Measurements from ENCODE around the gene TINCR. TPM values are rescaled to one million over a fixed set of nuclear protein-coding genes. Genes with fewer than 3 reads are reported as not detected.

The TINCR gene
- total and polyA plus RNA-seq, 2 donors: 0.19 to 0.71 TPM

- Histone ChIP-seq H3K4me3 (ENCODE audit: low read length in 2 of 2) (no peak overlapping the region), H3K36me3 (ENCODE audit: control insufficient read depth in 2 of 2, insufficient read depth in 2 of 2, low read length in 1 of 2) (peaks cover 85 to 93% of the 10 kb centered on the region in 2 donors), H3K27me3 (ENCODE audit: control insufficient read depth in 2 of 2, insufficient read depth in 1 of 2, low read length in 1 of 2) (no peaks in the 10 kb centered on the region), H3K27ac (ENCODE audit: low read depth in 1 of 2, low read length in 1 of 2) (no peak overlapping the region), H3K4me1 (ENCODE audit: control insufficient read depth in 2 of 2, insufficient read depth in 2 of 2, low read length in 2 of 2) (no peaks in the 10 kb centered on the region), H3K9me3 (ENCODE audit: control insufficient read depth in 2 of 2, insufficient read depth in 1 of 2, low read length in 1 of 2) (no peaks in the 10 kb centered on the region)
- 98% methylated on average over 3 of the region's 3 CpGs for WGBS
- no peak for DNase-seq (ENCODE audit: low read depth in 6 of 9, low spot score in 9 of 9)
These were observed 37.6 kb upstream of the TINCR start for GRCh38 chr19:5605362-5605761.

DNA sequence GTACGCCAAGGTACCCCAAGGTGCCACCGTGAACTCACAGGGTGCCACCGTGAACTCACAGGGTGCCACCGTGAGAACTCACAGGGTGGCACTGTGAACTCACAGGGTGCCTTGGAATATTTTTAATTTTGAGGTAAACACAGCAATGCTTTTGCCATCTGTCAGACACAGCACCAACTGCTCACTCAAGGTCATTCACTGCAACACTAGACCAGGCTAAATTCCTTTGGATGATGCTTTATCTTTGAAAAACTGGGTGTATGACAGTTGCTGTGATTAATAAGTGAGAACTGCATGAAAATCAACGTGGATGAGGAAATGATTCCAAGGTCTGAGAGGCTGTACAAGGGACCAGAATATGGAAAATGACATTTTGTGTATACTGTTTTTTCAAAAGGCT lies 35.9 kb upstream of the TINCR start:
- H3K4me3 ChIP-seq (ENCODE audit: low read length in 2 of 2): no peak overlapping the region

DNA sequence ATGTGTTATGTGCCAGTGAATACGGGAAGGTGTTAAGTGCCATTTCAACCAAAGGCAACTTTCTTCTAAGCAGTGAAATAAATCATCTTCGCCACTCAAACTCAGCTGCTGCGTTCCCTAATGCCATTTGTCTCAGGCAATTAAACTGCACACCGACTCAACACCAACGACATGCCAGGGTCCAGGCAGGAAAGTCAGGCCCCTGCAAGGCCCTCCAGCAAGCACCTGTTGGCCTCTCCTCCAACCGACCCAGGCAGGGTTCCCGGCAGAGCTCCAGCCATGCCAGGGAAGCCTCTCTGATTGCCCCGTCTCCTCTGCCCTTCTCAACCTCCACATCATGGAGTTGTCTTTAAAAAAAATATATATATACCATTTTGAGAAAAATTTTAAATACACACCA lies 33.0 kb upstream of the TINCR start:
- H3K4me3 ChIP-seq (ENCODE audit: low read length in 2 of 2): no peak overlapping the region
- H3K27ac ChIP-seq (ENCODE audit: low read depth in 1 of 2, low read length in 1 of 2): no peak overlapping the region
- H3K9me3 ChIP-seq (ENCODE audit: control insufficient read depth in 2 of 2, insufficient read depth in 1 of 2, low read length in 1 of 2): no peaks in the 10 kb centered on the region
- H3K36me3 ChIP-seq (ENCODE audit: control insufficient read depth in 2 of 2, insufficient read depth in 2 of 2, low read length in 1 of 2): peaks cover 92 to 93% of the 10 kb centered on the region in 2 donors
- peaks cover 0 to under 1% of the 10 kb centered on the region in 2 donors for H3K4me1 ChIP-seq (ENCODE audit: control insufficient read depth in 2 of 2, insufficient read depth in 2 of 2, low read length in 2 of 2)
- WGBS: 98% methylated on average over 8 of the region's 8 CpGs
- DNase-seq (ENCODE audit: low read depth in 6 of 9, low spot score in 9 of 9): no peak
- H3K27me3 ChIP-seq (ENCODE audit: control insufficient read depth in 2 of 2, insufficient read depth in 1 of 2, low read length in 1 of 2): no peaks in the 10 kb centered on the region

More for the DNA sequence above, 35.9 kb upstream of the TINCR start:
- peaks cover 89 to 93% of the 10 kb centered on the region in 2 donors for H3K36me3 ChIP-seq (ENCODE audit: control insufficient read depth in 2 of 2, insufficient read depth in 2 of 2, low read length in 1 of 2)
- no peaks in the 10 kb centered on the region for H3K27me3 ChIP-seq (ENCODE audit: control insufficient read depth in 2 of 2, insufficient read depth in 1 of 2, low read length in 1 of 2)
- H3K9me3 ChIP-seq (ENCODE audit: control insufficient read depth in 2 of 2, insufficient read depth in 1 of 2, low read length in 1 of 2): no peaks in the 10 kb centered on the region
- H3K4me1 ChIP-seq (ENCODE audit: control insufficient read depth in 2 of 2, insufficient read depth in 2 of 2, low read length in 2 of 2): no peaks in the 10 kb centered on the region
- H3K27ac ChIP-seq (ENCODE audit: low read depth in 1 of 2, low read length in 1 of 2): no peak overlapping the region
- 96% methylated on average over 5 of the region's 5 CpGs for WGBS
- no peak for DNase-seq (ENCODE audit: low read depth in 6 of 9, low spot score in 9 of 9)

GRCh38 chr19:5595745-5596144 lies 28.0 kb upstream of the TINCR start:
- WGBS: 99% methylated on average over 9 of the region's 9 CpGs
- Histone ChIP-seq H3K36me3 (ENCODE audit: control insufficient read depth in 2 of 2, insufficient read depth in 2 of 2, low read length in 1 of 2) (peaks cover 95 to 97% of the 10 kb centered on the region in 2 donors), H3K27me3 (ENCODE audit: control insufficient read depth in 2 of 2, insufficient read depth in 1 of 2, low read length in 1 of 2) (no peaks in the 10 kb centered on the region), H3K4me3 (ENCODE audit: low read length in 2 of 2) (no peak overlapping the region), H3K27ac (ENCODE audit: low read depth in 1 of 2, low read length in 1 of 2) (no peak overlapping the region), H3K4me1 (ENCODE audit: control insufficient read depth in 2 of 2, insufficient read depth in 2 of 2, low read length in 2 of 2) (peaks cover 0 to 10% of the 10 kb centered on the region in 2 donors), H3K9me3 (ENCODE audit: control insufficient read depth in 2 of 2, insufficient read depth in 1 of 2, low read length in 1 of 2) (peaks cover 0 to 2% of the 10 kb centered on the region in 2 donors)
- DNase-seq (ENCODE audit: low read depth in 6 of 9, low spot score in 9 of 9): no peak

DNA sequence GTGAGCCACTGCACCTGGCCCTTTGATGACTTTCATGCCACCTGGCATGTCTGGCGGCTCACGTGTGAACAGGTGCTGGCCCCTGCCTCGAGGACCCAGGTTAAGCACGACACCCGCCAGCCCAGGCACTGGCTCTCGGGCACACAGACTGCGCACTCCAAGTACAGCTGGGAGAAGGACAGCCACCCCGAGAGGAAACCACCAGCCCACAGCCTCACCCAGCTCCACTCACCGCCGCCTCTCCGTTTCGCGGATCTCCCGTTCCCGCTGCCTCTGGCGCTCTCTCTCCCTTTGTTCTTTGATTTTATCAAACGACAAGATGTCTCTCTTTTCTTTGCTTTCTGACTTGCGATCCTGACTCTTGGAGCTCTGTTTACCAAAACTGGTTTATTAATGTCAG lies 27.4 kb upstream of the TINCR start:
- peaks cover 0 to 2% of the 10 kb centered on the region in 2 donors for H3K9me3 ChIP-seq (ENCODE audit: control insufficient read depth in 2 of 2, insufficient read depth in 1 of 2, low read length in 1 of 2)
- no peaks in the 10 kb centered on the region for H3K27me3 ChIP-seq (ENCODE audit: control insufficient read depth in 2 of 2, insufficient read depth in 1 of 2, low read length in 1 of 2)
- 84% methylated on average over 18 of the region's 18 CpGs for WGBS
- no peak overlapping the region for H3K4me3 ChIP-seq (ENCODE audit: low read length in 2 of 2)
- DNase-seq (ENCODE audit: low read depth in 6 of 9, low spot score in 9 of 9): peak in 4 of 9 donors; percentile 10 to 35 (median 28)
- peaks cover 0 to 10% of the 10 kb centered on the region in 2 donors for H3K4me1 ChIP-seq (ENCODE audit: control insufficient read depth in 2 of 2, insufficient read depth in 2 of 2, low read length in 2 of 2)
- H3K36me3 ChIP-seq (ENCODE audit: control insufficient read depth in 2 of 2, insufficient read depth in 2 of 2, low read length in 1 of 2): peaks cover 95 to 97% of the 10 kb centered on the region in 2 donors
- no peak overlapping the region for H3K27ac ChIP-seq (ENCODE audit: low read depth in 1 of 2, low read length in 1 of 2)

DNA sequence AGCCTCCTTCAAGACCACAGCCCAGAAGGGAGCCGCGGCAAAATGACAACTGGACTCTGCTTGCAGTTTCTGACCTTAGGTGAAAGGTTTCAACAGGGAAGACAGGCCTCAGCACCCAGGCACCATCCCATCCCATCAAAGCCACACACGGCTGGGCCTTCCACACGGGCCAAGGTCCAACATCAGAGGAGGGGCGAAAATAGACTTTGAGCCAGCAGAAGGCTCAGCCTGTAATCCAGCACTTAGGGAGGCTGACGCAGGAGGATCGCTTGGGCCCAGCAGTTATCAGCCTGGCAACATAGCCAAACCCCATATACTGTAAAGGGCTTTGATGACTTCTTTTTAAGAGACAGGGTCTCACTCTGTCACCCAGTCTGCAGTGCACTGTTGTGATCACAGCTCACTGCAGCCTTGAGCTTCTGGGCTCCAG lies 26.8 kb upstream of the TINCR start:
- Histone ChIP-seq H3K9me3 (ENCODE audit: control insufficient read depth in 2 of 2, insufficient read depth in 1 of 2, low read length in 1 of 2) (peaks cover 0 to 2% of the 10 kb centered on the region in 2 donors), H3K4me3 (ENCODE audit: low read length in 2 of 2) (no peak overlapping the region), H3K4me1 (ENCODE audit: control insufficient read depth in 2 of 2, insufficient read depth in 2 of 2, low read length in 2 of 2) (peaks cover 0 to 10% of the 10 kb centered on the region in 2 donors), H3K27me3 (ENCODE audit: control insufficient read depth in 2 of 2, insufficient read depth in 1 of 2, low read length in 1 of 2) (no peaks in the 10 kb centered on the region), H3K27ac (ENCODE audit: low read depth in 1 of 2, low read length in 1 of 2) (no peak overlapping the region), H3K36me3 (ENCODE audit: control insufficient read depth in 2 of 2, insufficient read depth in 2 of 2, low read length in 1 of 2) (peaks cover 95 to 97% of the 10 kb centered on the region in 2 donors)
- DNase-seq (ENCODE audit: low read depth in 6 of 9, low spot score in 9 of 9): no peak
- WGBS: 98% methylated on average over 7 of the region's 7 CpGs

- Histone ChIP-seq H3K36me3 (ENCODE audit: control insufficient read depth in 2 of 2, insufficient read depth in 2 of 2, low read length in 1 of 2) (peaks cover 95 to 98% of the 10 kb centered on the region in 2 donors), H3K27me3 (ENCODE audit: control insufficient read depth in 2 of 2, insufficient read depth in 1 of 2, low read length in 1 of 2) (no peaks in the 10 kb centered on the region), H3K27ac (ENCODE audit: low read depth in 1 of 2, low read length in 1 of 2) (no peak overlapping the region), H3K4me1 (ENCODE audit: control insufficient read depth in 2 of 2, insufficient read depth in 2 of 2, low read length in 2 of 2) (peaks cover 0 to 10% of the 10 kb centered on the region in 2 donors), H3K4me3 (ENCODE audit: low read length in 2 of 2) (no peak overlapping the region), H3K9me3 (ENCODE audit: control insufficient read depth in 2 of 2, insufficient read depth in 1 of 2, low read length in 1 of 2) (peaks cover 0 to 2% of the 10 kb centered on the region in 2 donors)
- DNase-seq (ENCODE audit: low read depth in 6 of 9, low spot score in 9 of 9): no peak
- 97% methylated on average over 67 of the region's 67 CpGs for WGBS
These were observed 25.8 kb upstream of the TINCR start for GRCh38 chr19:5593343-5594255.

DNA sequence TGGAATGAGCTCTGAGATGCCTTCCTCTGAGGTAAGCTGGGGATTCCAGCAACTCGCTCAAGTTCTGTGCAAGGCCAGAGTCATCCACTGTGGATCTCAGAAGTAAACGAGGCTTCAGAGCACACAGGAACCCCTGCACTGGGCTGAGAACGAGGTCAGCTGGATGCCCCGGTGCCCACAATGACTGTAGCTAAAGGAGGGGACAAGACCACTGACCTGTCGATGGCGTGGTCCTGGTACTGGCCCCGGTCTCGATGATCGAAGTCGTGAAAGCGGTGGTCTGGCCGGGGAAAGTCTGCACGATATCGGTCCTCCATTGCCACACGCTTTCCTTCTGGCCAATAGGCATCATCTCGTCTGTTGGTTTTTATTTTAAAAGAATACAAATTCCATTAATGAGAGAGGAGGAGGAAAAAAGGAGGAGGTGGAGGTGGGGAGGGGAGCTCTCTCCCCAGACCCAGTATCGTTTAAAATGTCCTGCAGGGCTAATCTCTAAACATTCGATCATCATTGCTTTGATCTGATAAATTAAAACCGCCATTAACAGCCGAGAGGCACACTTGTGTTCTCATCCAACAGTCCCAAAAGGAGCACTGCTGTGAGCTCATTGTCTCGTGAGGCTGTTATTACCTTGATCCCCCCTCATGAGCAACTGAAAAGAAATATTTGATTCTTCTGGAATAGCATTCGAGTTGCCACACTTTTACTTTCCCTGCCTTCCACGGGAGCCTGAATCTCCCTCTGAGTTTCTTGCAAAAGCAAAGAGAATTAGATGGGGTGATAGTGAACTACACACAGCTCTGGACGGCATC lies 25.0 kb upstream of the TINCR start:
- 97% methylated on average over 24 of the region's 24 CpGs for WGBS
- no peaks in the 10 kb centered on the region for H3K27me3 ChIP-seq (ENCODE audit: control insufficient read depth in 2 of 2, insufficient read depth in 1 of 2, low read length in 1 of 2)

DNA sequence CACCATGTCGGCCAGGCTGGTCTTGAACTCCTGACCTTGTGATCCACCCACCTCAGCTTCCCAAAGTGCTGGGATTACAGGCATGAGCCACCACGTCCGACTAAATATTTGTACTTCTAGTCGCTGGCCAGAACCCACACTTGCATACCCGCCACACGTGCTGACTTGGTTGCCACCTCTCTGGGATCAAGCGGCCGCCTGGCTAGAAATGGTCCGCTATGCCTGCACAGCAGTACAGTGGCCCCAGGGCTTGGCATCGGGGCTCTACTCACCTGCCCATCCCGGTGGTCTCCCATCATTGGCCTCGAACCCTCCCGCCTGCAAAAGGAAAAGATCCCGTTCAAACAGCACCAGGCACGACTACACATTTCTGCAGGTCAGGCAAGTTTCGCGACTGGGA lies 23.7 kb upstream of the TINCR start:
- no peak overlapping the region for H3K4me3 ChIP-seq (ENCODE audit: low read length in 2 of 2)
- H3K9me3 ChIP-seq (ENCODE audit: control insufficient read depth in 2 of 2, insufficient read depth in 1 of 2, low read length in 1 of 2): peaks cover 0 to 2% of the 10 kb centered on the region in 2 donors
- WGBS: 98% methylated on average over 17 of the region's 17 CpGs
- peaks cover 4 to 20% of the 10 kb centered on the region in 2 donors for H3K4me1 ChIP-seq (ENCODE audit: control insufficient read depth in 2 of 2, insufficient read depth in 2 of 2, low read length in 2 of 2)
- peaks cover 91 to 93% of the 10 kb centered on the region in 2 donors for H3K36me3 ChIP-seq (ENCODE audit: control insufficient read depth in 2 of 2, insufficient read depth in 2 of 2, low read length in 1 of 2)
- no peak for DNase-seq (ENCODE audit: low read depth in 6 of 9, low spot score in 9 of 9)
- no peak overlapping the region for H3K27ac ChIP-seq (ENCODE audit: low read depth in 1 of 2, low read length in 1 of 2)
- H3K27me3 ChIP-seq (ENCODE audit: control insufficient read depth in 2 of 2, insufficient read depth in 1 of 2, low read length in 1 of 2): no peaks in the 10 kb centered on the region

More for the DNA sequence above, 25.0 kb upstream of the TINCR start:
- Histone ChIP-seq H3K4me3 (ENCODE audit: low read length in 2 of 2) (no peak overlapping the region), H3K9me3 (ENCODE audit: control insufficient read depth in 2 of 2, insufficient read depth in 1 of 2, low read length in 1 of 2) (peaks cover 0 to 2% of the 10 kb centered on the region in 2 donors), H3K4me1 (ENCODE audit: control insufficient read depth in 2 of 2, insufficient read depth in 2 of 2, low read length in 2 of 2) (peaks cover 0 to 10% of the 10 kb centered on the region in 2 donors), H3K27ac (ENCODE audit: low read depth in 1 of 2, low read length in 1 of 2) (no peak overlapping the region), H3K36me3 (ENCODE audit: control insufficient read depth in 2 of 2, insufficient read depth in 2 of 2, low read length in 1 of 2) (peaks cover 95 to 98% of the 10 kb centered on the region in 2 donors)
- no peak for DNase-seq (ENCODE audit: low read depth in 6 of 9, low spot score in 9 of 9)

All from thymus (tissue), 11 donors.